Nephron (organoid): Measurements from ENCODE around the gene CFAP54.

Source experiments
- H3K27ac Mint-ChIP-seq, 3 experiments: 2 replicates each; pipeline ENCODE4 v1.8.0; 2020; ENCODE audit warnings: mixed read lengths in 3 of 3, mild to moderate bottlenecking in 2 of 3, moderate library complexity in 1 of 3
- H3K27me3 Mint-ChIP-seq: 2 replicates; pipeline ENCODE4 v1.8.0; 2021; ENCODE audit warnings: low read depth, mild to moderate bottlenecking, moderate library complexity, mixed read lengths
- H3K36me3 Mint-ChIP-seq: 2 replicates; pipeline ENCODE4 v1.8.0; 2020; ENCODE audit warnings: low read depth, mixed read lengths
- H3K4me1 Mint-ChIP-seq: 2 replicates; pipeline ENCODE4 v1.8.0; 2020; ENCODE audit warnings: mixed read lengths
- H3K4me3 Mint-ChIP-seq, 3 experiments: 2 replicates each; pipeline ENCODE4 v1.8.0; 2020; ENCODE audit warnings: mild to moderate bottlenecking in 3 of 3, mixed read lengths in 3 of 3, moderate library complexity in 2 of 3
- H3K9me3 Mint-ChIP-seq: 2 replicates; pipeline ENCODE4 v1.8.0; 2020; ENCODE audit warnings: mixed read lengths
- TF ChIP-seq, protein P1 (sequence below), 3 experiments: fragments of 200-600 bp; sonication (generic); IDR thresholded peaks; one replicate each; pipeline ENCODE4 v1.5.0; 2021; ENCODE audit warnings: antibody characterized with exemption in 3 of 3; ENCODE audit not compliant: unreplicated experiment in 3 of 3

The CFAP54 gene

DNA sequence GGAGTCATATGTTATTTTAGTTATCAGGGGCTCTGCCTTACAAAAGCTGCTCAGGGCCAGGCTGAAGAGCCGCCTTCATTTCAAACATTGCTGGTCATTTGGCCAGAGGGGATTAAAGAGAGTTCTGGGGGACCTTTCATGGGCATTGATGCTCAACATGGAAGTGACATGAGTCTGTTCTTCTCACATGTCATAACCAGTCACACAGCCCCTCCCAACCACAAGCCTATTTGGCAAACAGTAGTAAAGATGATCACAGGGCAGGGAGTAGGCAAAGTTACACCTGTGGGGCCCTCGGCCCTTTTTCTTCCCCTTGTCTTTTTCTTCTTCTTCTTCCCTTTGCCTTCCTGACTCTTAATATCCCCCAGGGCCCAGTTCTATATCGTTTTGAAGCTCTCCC, 33.3 kb downstream of the CFAP54 start:
- H3K27me3 Mint-ChIP-seq, result no peaks in the 10 kb centered on the region
- H3K4me1 Mint-ChIP-seq, result no peaks in the 10 kb centered on the region
- TF ChIP-seq, protein P1, sequence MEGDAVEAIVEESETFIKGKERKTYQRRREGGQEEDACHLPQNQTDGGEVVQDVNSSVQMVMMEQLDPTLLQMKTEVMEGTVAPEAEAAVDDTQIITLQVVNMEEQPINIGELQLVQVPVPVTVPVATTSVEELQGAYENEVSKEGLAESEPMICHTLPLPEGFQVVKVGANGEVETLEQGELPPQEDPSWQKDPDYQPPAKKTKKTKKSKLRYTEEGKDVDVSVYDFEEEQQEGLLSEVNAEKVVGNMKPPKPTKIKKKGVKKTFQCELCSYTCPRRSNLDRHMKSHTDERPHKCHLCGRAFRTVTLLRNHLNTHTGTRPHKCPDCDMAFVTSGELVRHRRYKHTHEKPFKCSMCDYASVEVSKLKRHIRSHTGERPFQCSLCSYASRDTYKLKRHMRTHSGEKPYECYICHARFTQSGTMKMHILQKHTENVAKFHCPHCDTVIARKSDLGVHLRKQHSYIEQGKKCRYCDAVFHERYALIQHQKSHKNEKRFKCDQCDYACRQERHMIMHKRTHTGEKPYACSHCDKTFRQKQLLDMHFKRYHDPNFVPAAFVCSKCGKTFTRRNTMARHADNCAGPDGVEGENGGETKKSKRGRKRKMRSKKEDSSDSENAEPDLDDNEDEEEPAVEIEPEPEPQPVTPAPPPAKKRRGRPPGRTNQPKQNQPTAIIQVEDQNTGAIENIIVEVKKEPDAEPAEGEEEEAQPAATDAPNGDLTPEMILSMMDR (IDR thresholded peaks at IDR 0.05; ENCODE audit: unreplicated experiment in 3 of 3), result no peak
- H3K36me3 Mint-ChIP-seq, result no peaks in the 10 kb centered on the region
- H3K4me3 Mint-ChIP-seq, result no peak overlapping the region
- H3K9me3 Mint-ChIP-seq, result no peaks in the 10 kb centered on the region
- no peak overlapping the region for H3K27ac Mint-ChIP-seq

GRCh38 chr12:96526110-96526509, 36.7 kb downstream of the CFAP54 start:
- Mint-ChIP-seq H3K9me3 (peaks cover 4% of the 10 kb centered on the region), H3K4me1 (no peaks in the 10 kb centered on the region), H3K4me3 (no peak overlapping the region), H3K27ac (no peak overlapping the region), H3K27me3 (no peaks in the 10 kb centered on the region), H3K36me3 (no peaks in the 10 kb centered on the region)
- TF ChIP-seq, protein P1 (IDR thresholded peaks at IDR 0.05; ENCODE audit: unreplicated experiment in 3 of 3), result no peak

- H3K36me3 Mint-ChIP-seq, result no peaks in the 10 kb centered on the region
- peaks cover 10% of the 10 kb centered on the region for H3K4me1 Mint-ChIP-seq
- peak overlapping the region in 2 of 3 experiments; percentile 55 to 80 for H3K27ac Mint-ChIP-seq
These were observed 40.5 kb downstream of the CFAP54 start for GRCh38 chr12:96529912-96530311.

DNA sequence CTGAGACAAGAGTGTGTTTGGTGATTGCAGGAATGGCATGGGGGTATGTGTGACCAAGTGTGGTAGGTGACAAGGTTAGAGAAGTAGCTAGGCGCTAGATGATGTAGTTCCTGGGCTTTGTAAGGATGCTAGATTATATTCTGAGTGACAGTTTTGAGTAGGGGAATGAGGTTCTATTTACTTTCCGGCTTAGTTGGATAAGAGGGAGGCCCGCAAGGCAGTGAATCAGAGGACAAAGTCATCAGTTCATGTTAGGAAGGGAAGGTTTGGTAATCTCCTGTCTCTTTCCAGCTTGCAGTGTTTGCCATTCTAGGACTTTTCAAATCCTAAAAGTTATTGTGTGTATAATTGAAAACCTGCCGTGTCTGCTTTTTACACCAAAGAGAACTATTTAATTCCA, 45.0 kb downstream of the CFAP54 start:
- H3K9me3 Mint-ChIP-seq, result peaks cover 4% of the 10 kb centered on the region
- H3K36me3 Mint-ChIP-seq, result no peaks in the 10 kb centered on the region
- H3K27ac Mint-ChIP-seq, result peak overlapping the region; percentile 64 to 78 (median 66)
- H3K27me3 Mint-ChIP-seq, result no peaks in the 10 kb centered on the region
- TF ChIP-seq, protein P1 (IDR thresholded peaks at IDR 0.05; ENCODE audit: unreplicated experiment in 3 of 3), result no peak
- peaks cover 18% of the 10 kb centered on the region for H3K4me1 Mint-ChIP-seq
- no peak overlapping the region for H3K4me3 Mint-ChIP-seq

More at GRCh38 chr12:96529912-96530311, 40.5 kb downstream of the CFAP54 start:
- H3K27me3 Mint-ChIP-seq, result no peaks in the 10 kb centered on the region
- H3K4me3 Mint-ChIP-seq, result no peak overlapping the region
- H3K9me3 Mint-ChIP-seq, result peaks cover 4% of the 10 kb centered on the region
- TF ChIP-seq, protein P1 (IDR thresholded peaks at IDR 0.05; ENCODE audit: unreplicated experiment in 3 of 3), result no peak

DNA sequence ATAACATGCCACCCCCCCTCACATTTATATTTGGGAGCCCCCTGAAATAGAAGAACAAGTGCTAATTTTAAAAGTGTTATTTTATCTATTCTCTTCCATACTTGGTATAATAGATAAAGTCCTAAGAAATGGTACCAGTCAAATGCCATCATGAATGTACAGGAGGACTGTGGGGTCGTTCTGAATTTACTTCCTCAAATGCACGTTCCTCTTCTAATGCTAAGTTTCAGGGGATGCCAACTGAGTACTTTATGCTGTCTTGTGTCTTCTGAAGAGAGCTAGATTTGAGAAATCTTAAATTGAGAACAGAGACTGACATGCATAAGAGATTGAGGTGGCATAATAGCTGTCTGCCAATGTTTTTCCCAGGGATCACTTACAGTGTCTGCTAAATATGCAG, 59.0 kb downstream of the CFAP54 start:
- TF ChIP-seq, protein P1 (IDR thresholded peaks at IDR 0.05; ENCODE audit: unreplicated experiment in 3 of 3), result no peak
- Mint-ChIP-seq H3K27me3 (no peaks in the 10 kb centered on the region), H3K4me1 (no peaks in the 10 kb centered on the region), H3K9me3 (no peaks in the 10 kb centered on the region), H3K4me3 (no peak overlapping the region), H3K27ac (no peak overlapping the region), H3K36me3 (no peaks in the 10 kb centered on the region)

DNA sequence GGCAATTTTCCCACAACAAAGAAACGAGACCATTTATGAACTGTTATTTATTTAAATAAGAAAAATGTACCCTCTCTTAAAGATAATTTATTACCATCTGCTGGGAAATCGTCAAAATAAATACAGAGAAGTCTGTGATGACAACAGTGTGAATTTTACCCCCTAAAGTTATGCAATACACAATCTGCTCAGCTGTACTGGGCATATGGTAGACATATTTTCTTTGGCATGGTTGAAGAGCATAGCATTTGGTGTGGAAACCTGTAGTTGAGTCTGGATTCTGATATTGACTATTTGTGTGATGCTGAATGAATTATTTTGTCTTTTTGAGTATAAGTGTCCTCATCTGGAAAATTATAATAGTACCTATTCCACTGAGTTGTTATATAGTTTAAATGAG, 60.0 kb downstream of the CFAP54 start:
- TF ChIP-seq, protein P1 (IDR thresholded peaks at IDR 0.05; ENCODE audit: unreplicated experiment in 3 of 3), result no peak
- Mint-ChIP-seq H3K36me3 (no peaks in the 10 kb centered on the region), H3K9me3 (no peaks in the 10 kb centered on the region), H3K27ac (no peak overlapping the region), H3K4me3 (no peak overlapping the region), H3K27me3 (no peaks in the 10 kb centered on the region), H3K4me1 (no peaks in the 10 kb centered on the region)
